Midbrain (tissue), 1 donor: Measurements from ENCODE around the gene TECPR2.
"Not testable (repeated sequence)": the region's sequence is repeated elsewhere in the genome, so short reads cannot be mapped to it uniquely, and the experiment has no call there.

Experiments
- DNase-seq: peaks from one replicate; lab custom pipeline; 2025; lab: John Stamatoyannopoulos, UW

Gene TECPR2

DNA sequence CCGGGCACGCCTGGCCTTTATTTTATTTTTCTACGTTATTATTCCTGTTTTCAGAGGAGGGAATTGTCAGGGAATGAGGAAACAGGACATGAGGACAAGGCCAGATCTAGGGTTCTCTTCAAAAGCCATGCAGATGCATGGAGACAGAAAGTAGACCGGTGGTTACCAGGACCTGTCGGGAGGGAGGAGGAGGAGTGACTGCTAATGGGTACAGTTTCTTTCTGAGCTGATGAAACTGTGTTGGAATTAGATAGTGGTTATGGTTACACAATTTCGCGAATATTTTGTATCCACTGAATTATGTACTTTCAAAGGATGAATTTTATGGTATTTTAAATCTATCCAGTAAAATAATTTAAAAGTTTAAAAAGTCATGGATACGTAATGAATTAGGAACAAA, 31.9 kb upstream of the TECPR2 start:
- DNase-seq, result no peak

DNA sequence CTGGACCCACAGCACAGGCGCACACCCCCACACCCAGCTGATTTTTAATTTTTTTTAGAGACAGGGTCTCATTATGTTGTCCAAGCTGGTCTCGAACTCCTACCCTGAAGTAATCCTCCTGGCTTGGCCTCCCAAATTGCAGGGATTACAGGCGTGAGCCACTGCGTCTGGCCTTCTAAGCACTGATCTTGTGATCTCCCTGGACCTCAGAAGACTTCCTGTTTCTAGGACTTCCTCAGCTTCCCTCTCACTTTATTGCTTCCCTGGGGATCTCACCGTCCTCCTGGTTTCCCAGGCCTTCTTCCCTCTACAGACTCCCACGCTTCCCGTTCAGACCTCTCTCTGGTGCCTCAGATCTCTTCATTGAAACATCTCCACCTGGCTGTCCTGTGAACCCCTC, 29.4 kb upstream of the TECPR2 start:
- no peak for DNase-seq

DNA sequence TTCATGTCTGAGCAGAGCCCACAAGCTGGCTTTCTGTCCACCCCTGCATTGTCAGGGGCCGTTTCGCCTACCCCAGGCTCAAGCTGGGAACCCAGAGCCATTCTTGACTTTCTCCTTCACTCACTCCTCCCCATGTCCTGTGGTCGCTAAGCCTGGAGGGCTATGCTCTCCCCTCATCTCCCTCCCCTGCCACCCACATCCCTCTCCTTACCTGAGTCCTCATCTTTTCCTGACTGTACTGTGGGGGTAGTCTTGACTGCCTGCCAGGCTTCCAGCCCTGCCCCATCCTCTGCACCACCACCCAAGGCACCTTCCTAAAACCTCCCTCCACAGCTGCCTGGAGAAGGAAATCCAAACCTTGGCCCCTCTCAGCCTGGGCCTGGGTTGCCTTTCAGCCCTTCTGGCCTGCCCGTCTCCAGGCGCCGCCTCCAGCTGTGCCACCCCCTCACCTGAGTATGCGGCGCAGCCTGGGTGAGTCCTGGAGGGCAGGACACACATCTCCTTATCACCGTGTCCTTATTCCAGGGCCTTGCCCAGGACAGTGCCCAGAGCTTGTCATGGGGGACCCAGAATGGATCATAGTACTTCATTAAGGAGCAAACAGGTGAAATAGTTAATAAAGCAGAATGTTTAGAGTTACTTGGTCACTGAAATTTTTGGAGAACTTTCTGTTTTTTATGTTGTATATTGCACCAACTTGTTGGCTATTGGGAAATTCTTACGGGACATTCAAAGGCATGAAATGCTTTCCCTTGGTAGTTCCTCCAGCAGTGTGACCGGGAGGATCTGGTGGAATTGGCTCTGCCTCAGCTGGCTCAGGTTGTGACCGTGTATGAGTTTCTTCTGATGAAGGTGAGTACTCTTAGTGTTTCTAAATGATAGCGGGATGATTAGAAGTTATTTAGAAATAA, 28.7 kb upstream of the TECPR2 start:
- no peak for DNase-seq

DNA sequence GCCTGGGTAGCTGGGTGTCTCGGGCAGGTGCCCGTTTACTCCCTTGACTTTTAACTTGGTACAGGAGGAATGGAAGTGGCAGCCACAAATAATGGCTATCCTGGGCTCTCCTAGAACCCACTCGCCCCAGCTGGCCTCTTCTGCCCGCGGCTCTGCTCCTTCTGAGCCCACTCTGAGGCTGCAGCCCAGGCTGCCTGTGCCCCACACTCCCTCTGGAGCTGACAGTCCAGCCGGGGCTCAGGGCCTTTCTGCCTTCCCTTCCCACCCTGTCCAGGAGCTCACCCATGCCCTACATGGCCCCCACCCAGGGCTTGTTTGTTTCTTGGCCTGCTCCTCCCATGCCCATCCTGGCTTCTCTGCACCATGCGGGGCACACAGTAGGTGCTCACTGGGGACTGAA, 27.6 kb upstream of the TECPR2 start:
- DNase-seq, result no peak

DNA sequence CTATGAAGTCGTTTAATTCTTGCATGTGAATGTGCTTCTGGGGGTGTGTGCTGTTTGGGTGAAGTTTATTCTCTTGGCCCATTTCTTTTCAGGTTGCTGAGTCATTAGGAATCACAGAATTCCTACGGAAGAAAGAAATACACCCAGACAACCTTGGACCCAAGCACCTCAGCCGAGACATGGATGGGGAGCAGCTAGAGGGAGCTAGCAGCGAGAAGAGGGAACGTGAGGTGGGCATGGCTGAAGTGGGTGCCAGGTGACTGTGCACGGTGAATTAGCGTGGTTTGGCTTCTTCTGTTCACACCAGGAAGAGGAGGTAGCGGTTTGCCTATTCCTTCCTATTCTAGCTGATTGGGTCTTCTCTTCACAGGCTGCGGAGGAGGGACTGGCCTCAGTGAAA, 24.0 kb upstream of the TECPR2 start:
- no peak for DNase-seq

DNA sequence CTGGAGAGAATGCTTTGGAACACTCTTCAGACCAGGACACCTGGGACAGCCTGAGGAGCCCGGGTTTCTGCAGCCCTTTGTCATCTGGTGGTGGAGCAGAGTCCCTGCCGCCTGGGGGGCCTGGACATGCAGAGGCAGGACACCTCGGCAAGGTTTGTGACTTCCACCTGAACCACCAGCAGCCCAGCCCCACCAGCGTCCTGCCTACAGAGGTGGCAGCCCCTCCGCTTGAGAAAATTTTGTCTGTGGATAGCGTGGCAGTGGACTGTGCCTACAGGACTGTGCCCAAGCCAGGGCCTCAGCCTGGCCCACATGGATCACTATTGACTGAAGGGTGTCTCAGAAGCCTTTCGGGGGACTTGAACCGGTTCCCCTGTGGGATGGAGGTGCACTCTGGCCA, 21.2 kb upstream of the TECPR2 start:
- DNase-seq, result no peak

DNA sequence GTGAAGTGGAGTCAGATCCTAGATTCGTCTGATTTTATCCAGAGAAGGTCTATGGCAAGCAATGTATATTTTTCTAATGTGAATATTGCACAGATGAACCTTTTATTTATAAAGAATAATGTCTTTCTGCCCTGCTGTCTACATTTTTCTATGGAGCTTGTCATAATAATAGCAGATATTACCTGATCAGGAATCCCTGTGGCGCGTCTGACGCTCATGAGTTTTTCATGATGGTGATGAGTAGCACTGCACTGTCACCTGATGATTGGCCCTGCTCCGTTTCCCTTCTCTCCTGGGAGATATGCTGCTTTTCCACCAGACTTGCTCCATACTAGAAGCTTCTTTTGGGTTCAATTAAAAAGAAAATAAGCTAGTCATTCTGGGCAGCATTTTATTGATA, 20.5 kb upstream of the TECPR2 start:
- no peak for DNase-seq

DNA sequence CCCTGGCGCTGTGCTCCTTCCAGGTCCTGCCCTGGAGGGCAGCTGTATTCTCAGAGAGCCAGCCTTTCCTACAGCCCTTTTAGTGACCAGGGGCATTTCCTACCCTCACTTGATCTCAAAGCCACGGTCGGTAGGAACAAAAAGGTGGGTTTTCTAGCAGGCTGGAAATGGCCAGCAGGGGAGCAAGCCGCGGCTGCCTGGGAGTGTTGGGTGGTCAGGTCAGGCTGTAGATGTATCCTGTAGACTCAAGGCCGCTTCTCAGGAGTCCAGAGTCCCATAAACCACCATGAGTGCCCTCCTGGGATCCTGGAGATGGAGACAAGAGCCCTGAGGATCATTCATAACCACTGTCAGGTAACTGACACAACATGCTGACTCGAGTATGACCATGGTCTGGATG, 18.7 kb upstream of the TECPR2 start:
- no peak for DNase-seq

DNA sequence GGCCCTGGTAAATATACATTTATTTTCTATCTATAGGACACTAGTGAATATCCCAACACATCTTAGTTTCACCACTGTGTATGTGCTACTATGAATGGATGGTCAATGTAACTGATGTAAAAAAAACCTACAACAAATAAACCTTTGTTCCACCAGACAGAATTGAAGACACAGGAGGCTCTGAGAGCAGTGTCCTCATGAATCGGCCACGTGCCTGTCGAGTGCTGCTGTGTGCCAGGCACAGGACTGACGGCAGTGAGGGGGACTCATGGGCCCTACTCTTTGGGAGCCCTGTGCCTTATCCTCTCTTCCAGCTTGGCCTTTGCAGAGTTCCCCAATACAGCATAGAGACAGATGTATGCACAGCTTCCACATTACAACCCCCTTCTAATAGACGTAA, 18.3 kb upstream of the TECPR2 start:
- peak; percentile 92 for DNase-seq

DNA sequence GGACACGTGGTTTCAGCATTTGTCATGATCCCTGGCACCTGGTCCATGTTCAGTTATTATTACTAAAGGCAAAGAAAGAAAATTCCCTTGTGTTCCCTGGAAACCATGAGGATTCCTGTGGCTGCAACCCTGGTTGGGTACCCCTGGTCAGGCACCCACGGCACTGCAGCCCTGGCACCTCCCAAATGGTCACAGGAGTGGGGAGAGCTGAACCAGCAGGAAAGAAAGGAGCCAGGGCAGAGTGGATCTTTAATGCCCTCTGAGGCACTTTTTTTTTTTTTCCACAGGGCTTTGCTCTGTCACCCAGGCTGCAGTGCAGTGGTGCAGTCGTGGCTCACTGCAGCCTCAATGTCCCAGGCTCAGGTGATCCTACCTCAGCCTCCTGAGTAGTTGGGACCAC, 17.5 kb upstream of the TECPR2 start:
- no peak for DNase-seq

DNA sequence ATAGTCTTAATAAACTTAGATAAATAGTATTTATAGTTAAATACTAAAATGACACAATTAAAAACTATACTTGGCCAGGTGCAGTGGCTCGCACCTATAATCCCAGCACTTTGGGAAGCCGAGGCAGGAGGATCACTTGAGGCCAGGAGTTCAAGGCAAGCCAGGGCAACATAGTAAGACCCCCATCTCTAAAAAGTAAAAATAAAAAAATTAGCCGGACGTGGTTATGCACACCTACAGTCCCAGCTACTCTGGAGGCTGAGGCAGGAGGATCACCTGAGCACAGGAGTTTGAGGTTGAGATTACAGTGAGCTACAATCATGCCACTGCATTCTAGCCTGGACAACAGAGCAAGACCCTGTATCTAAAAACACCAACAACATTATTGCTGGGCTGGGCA, 16.1 kb upstream of the TECPR2 start:
- no peak for DNase-seq

DNA sequence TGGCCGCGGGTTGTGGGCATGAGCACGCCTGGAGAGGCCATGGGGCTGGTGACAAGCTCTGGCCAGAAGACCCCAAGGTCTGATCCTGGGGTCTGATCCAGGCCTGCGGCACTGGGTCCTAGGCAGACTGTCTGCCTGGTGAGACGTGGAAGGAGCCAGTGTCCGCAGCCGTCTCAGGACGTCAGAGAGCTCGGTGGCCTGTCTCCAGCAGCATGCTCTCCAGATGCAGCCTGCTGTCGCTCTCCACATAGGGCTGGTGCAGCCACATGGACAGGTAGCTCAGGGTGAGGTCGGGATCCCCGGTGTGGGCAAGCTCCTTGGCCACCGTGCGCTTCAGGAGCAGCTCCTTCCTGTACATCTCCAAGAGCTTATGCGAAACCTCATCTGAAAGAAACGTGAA, 14.4 kb upstream of the TECPR2 start:
- DNase-seq, result no peak

DNA sequence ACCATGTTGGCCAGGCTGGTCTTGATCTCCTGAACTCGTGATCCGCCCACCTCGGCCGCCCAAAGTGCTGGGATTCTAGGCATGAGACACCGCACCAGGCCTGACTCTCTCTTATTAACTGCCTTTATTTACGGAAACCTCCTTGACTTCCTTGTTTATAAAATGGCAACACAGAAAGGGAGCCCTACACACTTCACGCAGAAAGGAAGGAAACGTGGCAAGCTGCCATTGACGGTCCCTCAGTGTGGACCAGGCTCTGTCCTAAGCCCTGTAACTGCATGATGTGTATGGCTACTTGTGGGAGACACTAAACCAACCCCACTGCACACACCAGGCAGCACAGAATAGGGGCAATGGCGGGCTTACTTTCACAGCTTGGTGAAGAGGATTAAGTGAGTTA, 11.7 kb upstream of the TECPR2 start:
- no peak for DNase-seq

DNA sequence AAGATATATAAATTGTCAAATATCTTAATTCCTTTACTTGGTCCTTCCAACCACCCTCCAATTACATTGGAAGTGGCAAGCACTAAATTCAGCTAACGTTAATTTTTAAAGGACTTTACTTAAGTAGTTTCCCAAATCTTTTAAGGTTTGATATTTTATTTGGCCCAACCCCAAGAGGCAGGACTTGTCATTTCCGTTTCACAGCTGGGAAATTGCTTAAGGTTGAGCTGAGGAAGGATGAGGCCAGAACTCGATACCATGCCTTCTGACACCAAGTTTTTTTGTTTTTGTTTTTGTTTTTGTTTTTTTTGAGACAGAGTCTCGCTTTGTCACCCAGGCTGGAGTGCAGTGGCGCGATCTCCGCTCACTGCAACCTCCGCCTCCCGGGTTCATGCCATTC, 11.1 kb upstream of the TECPR2 start:
- DNase-seq, result not testable (repeated sequence)

DNA sequence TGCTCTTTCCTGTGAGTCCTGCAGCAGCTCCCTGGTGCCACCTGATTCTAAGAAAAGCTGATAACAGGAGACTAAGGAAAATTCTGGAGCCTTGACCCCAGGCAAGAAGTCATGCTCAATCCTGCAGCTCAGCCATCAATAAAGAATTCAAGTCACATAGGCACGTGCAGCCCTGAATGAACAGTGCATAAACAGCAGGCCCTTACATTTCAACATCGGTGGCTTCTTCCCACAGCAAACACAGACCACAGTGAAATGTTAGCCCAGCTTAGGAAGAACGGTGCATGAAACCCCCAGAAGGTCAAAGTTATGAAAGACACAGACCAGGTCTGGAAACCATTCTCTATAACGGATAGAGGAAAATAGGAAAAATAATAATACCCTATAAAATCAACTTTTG, 10.5 kb upstream of the TECPR2 start:
- peak; percentile 19 for DNase-seq

DNA sequence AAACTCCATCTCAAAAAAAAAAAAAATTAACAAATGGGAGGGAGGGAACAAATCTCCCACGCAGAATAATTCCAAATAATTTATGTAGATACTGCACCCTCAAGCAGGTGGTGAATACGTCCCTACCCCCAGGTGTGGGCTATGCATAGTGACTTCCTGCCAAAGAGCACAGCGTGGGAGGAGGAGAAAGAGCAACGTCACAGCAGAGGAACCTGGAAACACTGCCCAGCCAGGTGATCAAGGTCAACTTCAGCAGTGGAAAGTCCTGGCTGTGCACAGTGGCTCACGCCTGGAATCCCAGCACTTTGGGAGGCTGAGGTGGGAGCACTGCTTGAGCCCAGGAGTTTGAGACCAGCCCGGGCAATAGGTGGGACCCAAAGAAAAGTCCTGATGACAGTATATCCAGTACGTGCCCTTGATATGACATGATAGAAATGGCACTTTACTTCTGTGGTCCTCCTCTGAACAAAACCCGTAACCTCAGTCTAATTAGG, 9.6 kb upstream of the TECPR2 start:
- no peak for DNase-seq

DNA sequence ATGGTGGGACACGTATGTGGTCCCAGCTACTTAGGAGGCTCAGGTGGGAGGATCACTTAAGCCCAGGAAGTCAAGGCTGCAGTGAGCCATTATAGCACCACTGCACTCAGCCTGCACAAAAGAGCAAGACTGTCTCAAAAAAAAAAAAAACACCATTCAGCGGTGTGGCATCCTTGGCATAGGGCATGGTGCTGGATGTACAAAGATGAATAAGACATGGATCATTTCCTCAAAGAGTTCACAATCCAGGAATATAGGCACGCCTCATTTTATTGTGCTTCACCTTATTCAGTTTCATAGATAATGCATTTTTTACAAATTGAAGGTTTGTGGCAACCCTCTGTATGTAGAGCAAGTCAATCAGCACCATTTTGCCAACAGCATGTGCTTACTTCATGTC, 6.5 kb upstream of the TECPR2 start:
- DNase-seq, result no peak

DNA sequence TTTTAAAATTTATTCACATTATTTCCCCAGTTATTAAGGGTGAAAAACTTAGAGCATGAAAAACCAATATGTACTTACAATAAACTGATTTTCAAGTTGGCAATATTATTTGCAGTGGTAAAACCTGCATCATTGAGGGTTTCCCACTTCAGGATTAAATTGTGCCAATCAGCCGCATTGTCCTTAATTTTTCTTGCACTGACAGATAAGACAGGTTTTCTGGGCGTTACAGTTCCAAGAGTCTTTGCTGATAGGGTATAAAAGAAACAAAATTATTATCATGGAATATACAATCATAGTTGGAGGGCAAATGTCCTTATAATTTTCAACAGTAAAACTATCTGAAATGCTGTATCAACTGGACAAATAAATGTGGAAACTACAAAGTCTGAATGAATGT, 3.4 kb upstream of the TECPR2 start:
- DNase-seq, result no peak

DNA sequence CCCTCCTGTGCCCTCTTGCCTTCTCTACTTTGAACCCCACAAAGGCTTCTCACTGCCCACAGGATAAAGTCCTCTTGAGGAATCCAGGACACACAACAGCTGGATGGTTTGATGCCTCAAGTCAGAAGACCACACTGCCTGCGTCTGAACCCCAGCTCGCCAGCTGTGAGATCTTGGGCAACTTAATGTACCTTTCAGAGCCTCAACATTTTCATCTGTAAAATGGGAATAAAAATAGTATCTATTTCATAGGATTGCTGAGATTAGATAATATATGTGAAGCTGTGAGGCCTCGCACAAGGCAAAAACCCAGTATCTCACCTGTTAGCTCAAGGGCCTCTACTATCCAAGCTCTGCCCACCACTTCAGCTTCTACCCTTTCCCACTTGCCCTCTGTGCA, 2.4 kb upstream of the TECPR2 start:
- DNase-seq, result no peak

DNA sequence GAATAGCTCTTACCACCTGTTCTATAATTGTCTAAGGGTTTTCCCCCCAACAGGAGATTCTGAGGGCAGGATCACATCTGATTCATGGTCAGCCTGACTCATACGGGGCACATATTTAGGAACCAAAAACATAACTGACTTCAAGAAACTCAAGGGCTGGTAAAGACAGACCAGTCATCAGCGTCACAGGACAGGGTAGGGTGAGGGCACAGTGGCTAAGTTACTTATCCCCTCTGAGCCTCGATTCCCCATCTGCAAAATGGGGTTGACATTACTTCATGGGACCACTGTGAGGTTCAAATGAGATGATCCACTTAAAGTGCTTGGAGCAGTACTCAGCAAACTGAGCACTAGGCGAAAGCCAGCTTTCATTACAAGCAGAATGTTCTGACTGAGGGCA, 657 bp upstream of the TECPR2 start:
- DNase-seq, result no peak

DNA sequence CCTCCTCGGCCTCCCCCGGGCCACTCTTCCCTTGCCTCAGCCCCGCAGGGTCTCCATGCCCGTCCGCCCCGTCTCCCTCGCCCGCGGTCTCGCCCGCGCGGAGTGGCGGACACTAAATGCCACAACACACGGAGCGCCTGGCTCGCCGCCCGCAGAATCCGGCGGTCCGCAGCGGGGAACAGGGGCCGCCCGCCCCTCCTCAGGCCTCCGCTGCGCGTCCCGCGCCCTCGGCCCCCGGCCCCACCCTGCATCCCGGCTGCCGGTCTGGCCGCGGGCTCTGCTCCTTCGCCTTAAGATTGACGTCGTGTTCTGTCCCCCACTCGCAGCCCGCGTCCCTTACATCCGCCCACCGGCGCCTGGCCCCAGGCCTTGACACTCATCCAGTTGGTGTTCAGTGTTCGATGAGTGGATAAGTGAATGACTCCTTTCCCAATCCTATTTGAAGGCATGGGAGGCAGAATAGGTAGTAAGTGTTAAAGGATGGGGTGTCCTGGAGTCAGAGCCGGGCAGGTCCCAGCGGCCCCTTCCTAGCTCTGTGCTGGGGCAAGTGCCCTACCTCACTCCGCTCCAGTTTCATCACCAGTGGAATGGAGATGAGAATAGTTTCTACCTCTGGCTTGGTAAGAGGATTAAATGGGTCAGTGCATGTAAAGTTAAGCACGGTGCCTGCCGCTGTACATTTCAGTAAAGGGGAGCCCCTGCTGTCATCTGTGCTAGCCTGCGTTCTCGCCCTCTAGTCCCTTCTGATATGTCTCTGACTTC, 622 bp downstream of the TECPR2 start:
- DNase-seq, result peak; percentile 41

DNA sequence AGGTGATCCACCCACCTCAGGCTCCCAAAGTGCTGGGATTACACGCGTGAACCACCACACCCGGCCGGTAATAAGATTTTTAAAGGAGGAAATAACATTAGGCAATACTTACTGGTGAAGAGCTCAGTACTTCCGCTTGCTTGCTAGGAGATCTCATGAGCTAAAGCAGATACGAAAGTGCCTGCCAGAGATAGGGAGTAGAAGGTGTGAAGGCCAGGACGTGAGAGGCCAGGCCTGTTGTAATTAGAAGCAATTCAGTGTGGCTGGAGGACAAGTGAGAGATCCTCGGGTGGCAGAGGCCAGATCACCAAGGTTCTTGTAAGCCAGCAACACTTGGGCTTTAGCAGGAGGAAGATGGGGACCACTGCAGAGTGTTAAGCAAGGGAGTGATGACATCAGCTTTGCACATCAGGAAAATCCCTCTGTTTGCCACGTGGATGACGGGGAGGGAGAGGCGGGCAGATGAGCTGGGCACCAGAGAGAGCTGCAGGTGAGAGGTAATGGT, 7.6 kb downstream of the TECPR2 start:
- no peak for DNase-seq

DNA sequence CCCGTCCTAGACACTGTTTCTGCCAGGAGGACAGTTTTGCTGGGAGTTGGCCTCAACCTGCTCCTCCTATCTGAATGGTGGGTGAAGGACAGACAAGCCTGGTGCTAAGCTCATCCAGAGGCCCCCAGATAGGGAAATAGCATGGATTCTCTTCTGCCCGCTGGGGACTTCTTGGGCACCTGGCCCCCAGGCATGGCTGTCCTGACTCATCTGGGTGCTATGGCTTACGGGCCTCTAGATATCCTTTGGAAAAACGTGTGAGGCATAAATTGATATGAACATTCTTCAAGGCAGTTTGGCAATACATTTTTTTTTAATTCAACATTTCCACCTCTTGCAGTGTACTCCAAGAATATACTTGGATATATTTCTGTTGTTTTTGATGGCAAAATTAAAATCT, 8.6 kb downstream of the TECPR2 start:
- no peak for DNase-seq
